Measurements from ENCODE around the gene MSGN1.
"Not testable (repeated sequence)": the region's sequence is repeated elsewhere in the genome, so short reads cannot be mapped to it uniquely, and the experiment has no call there.

MSGN1 gene

DNA sequence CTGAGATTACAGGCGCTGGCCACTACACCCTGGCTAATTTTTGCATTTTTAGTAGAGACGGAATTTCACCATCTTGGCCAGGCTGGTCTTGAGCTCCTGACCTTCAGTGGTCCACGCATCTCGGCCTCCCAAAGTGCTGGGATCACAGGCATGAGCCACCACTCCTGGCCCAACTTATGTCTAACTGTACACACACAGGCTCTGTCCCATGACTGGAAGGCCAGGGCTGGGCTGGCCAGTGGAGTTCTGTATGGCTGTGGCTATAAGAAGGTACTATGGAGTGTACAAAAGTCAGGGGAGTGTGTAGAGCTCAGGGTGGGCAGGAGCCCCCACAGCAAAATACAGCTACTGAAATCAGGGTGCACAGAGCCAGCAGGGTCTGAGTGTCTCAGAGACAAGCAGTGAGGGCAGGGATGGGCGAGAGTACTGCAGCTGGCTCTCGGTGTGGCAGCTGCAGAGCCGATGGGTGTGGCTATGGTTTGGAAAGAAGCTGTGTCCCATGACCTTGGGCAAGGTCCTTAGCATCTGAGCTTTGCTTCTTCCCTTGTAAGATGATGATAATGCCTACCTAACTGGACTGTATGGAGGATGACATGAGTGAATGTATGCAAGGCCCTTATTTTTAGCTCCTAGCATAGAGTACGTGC lies 10.4 kb upstream of the MSGN1 start:
- no peak for DNase-seq

DNA sequence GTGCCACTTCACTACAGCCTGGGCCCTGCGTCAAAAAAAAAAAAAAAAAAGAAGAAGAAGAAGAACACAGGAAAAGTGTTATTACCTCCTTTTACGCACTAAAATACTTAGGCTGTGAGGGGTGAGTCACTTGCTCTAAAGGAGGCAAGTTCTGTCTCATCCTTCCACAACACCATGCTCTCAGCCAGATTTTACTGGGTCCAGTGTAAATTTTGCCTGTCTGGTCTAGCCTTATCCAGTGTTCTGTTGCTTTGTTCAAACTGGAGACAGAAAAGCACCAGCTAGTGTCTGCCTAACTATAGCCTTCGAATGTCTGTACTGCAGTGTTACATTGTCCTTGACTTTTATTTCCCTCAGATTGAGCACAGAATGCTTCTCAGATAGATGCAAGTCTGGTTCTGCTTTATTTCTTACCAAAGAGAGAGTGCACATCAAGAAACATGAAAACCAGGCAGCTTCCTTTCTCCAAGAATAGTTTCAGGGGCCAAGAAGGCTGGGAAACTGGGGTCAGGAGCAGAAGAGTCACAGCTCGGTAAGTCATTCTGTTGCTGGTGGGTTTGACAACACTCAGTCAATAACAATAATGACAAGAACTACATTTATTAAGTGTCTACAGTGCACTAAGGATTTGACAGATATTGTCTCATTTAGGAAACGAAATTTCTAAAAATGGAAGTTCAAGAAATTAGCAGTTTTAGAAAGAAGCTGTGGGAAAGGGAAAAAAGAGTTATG lies 3.1 kb upstream of the MSGN1 start:
- no peak for DNase-seq

DNA sequence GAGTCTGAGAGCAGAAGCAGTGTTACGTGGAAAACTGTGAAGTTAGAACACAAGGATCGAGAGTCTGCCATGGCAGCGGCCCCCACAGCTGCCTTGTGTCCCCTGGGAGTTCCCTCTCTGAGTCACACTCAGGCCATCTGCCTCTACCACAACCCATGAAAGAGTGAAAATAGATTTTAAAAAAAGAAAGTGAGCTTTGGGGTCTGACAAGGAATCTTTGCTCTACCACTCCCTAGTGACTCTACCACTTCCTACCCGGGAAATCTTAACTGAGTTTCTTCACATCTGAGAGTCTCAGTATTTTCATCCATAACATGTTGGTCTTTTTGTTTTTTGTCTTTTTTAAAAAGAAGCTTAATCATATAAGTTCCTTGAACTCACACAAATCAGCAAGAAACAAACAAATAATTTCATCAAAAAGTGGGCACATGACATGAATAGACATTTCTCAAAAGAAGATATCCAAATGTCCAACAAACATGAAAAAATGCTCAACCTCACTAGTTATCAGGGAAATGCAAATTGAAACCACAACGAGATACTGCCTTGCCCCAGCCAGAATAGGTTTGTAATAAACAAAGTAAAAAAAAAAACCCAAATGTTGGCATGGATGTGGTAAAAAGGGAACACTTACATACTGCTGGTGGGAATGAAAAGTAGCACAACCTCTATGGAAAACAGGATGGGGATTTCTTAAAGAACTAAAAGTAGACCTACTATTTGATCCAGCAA lies 2.4 kb upstream of the MSGN1 start:
- no peak for DNase-seq

DNA sequence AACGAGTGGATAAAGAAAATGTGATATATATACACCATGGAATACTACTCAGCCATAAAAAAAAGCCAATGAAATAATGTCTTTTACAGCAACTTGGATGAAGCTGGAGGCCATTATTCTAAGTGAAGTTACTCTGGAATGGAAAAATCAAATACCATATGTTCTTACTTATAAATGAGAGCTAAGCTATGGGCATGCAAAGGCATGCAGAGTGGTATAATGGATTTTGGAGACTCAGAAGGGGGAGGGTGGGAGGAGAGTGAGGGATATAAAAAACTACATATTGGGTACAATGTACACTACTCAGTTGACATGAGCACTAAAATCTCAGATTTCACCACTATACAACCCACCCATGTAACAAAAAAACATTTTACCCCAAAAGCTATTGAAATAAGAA lies 1.7 kb upstream of the MSGN1 start:
- DNase-seq, result no peak

DNA sequence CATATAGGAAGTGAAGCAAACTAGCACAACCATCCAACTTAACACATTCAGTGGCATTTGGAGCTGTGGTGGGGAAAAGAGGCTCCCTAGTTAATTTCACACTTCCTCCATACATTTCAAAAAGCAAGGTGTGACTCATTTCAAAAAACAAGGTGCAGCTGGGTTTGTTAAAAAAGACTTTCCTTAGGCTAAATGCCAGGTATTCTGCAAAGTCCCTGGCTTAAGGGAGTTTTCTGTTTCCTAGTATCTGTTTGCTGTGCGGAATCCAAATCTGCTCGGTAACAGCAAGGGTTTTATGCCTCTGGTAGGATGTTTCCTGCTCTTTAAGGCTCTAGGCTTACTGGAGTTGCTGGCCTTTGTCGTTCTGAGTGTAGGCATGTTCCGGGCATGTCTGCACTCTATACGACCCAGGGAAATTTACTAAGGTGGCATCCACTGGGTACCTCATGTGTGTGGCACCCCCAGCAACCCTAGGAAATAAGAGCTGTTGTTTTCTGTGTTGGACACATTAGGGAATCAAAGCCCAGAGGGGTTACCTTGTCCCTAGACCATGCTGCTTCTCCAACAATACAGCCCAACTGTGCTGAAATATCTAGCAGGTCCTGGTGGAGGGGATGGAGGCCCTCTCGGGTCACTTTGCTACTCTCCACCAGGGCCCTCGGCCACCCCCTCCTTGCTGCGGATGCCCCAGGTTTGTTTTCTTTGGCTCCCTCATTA lies 634 bp upstream of the MSGN1 start:
- no peak for DNase-seq

DNA sequence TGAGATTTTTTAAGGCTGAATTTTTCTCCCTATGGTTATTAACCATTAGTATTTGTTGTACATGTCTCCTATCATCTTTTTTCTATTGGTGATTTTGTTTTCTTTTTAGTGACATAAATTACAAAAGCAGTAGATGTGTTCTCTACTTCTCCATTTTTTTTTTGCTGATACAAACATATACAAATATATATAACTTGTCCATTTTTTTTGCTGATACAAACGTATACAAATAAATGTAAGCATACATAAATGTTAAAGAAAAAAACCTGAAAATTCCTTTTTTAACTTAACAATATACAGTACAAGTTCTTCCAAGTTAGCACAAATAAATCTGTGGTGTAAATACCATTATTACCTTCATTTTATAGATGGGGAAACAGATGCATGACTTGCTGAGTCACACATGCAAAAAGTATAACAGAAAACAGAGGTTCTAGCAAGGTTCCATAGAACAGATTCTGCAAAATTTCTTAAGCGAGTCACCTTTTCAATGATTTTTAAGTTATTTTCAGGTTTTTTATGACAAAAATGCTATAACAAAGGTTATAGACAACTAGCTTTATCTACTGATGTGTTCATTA lies 2.1 kb downstream of the MSGN1 start:
- DNase-seq, result no peak

DNA sequence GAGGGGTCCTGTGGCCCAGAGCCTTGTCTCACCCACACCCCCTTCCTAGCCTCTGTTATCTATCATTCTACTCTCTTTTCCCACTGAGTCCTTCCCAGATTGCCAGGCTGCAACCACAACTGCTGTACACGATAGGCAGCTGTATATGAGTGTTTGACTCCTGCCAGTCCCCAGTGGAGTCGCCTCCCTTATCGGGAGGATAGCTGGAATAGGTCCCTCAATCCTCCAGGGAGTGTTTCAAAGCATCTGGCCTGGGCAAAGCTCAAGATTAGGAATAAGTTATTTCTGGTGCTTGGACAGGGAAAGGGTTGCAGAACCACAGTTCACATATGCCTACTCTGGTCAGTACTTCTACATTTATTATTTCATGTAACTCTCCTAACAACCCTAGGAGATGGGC lies 4.8 kb downstream of the MSGN1 start:
- no peak for DNase-seq

DNA sequence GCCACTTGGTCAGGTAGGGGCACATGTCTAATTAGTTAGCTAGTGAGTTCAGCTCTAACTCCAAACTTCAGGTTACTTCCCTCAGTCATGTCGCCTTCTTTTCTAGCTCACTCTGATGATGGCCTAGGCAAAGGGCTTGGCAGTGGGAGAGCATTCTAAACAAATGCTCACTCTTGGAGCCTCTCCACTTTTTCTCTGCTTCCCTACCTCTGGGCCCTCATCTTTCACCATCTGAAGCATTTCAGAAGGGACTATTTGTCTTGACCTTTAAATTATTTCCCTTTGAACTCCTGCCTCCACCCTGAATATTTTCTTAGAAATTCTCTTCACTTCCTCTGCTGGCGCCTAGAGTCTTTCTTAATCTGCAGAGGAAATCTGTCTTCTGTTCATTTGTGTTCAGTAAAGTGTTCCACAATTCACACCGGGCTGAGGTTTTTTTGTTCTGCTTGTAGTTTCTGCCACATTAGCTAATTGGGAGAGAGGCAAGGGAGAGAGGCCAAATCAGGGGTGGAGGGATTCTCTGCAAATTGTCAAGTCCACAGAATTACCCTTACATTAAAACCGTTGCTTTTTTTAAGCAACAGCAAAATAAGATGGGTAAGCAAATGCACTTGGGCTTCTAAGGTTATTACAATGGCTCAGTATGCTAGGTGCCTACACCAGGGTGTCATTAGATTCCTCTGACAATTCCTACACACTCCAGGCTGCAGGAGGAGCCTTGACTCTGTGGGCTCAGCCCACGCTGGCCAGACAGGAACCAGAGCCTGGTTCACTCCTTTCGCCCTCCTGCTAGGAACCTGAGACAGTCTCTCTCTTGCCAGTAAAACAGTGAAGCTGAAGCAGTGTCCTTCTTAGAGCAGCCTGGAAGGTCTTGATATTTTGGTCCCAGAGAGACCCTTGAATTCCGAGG lies 5.5 kb downstream of the MSGN1 start:
- no peak for DNase-seq

DNA sequence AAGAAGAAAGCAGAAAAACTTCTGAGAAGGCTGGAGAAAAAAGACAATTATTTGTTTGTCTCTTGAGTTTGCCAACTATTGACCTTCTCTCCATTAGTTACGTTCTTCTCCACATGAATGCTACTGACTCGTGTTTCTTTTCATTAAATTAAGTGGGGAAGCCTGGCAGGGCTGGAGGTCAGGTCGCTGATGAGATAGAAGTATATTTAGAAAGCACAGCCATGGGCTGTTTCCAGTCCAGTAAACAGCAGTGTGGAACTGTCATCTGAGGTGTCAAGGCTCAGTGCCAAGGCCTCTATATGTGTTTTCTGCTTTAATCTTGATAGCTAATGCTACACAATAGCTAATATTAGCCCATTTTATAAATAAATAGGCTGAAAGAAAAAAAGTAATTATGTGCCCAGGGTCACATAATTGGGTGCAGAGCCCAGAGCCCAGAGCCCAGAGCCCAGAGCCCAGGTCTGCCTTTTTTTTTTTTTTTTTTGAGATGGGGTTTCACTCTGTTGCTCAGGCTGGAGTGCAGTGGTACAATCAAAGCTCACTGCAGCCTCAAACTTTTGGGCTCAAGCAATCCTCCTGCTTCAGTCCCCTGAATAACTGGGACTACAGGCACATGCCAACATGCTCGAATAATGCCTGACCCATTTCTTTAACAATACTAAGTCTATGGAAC lies 6.3 kb downstream of the MSGN1 start:
- DNase-seq, result no peak

DNA sequence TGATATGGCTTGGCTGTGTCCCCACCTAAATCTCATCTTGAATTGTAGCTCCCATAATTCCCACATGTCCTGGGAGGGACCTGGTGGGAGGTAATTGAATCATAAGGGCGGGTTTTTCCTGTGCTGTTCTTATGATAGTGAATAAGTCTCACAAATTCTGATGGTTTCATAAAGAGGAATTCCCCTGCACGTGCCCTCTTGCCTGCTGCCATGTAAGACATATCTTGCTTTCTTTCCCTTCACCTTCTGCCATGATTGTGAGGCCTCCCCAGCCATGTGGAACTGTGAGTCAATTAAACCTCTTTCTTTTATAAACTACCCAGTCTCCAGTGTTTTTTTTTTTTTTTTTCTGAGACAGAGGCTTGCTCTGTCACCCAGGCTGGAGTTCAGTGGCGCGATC lies 7.4 kb downstream of the MSGN1 start:
- not testable (repeated sequence) for DNase-seq

DNA sequence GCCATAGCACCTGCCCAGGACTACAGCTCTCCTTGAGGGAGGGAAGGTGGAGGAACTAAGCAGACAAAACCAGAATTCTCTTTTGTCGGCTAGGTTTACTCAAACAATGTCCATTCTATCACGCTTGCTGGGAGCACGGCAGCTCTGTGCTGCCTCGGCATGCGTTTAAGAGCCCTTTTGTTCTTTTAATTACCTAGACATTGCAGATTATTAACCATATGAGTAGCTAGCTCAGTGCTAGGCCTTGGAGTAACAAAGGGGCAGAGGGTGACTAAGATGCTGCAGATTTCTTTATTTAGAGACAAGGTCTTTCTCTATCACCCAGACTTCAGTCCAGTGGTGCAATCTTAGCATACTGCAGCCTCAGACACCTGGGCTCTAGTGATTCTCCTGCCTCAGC lies 11.1 kb downstream of the MSGN1 start:
- DNase-seq, result no peak

DNA sequence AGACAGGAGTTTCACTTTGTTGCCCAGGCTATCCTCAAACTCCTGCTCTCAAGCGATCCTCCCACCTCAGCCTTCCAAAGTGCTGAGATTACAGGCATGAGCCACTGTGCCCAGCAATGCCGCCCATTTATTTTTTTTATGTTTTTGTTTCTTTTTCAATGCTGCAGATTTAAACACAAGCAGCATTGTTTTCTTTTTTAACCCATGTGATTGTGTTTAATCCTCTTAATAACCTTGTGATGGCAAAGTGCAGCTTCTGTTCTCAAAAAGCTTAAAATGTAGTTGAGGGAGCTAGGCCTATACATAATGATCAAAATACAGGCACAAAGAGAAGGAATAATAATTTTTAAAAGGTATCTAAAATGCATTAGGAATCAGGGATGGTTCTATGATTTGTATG lies 11.5 kb downstream of the MSGN1 start:
- DNase-seq, result no peak

DNA sequence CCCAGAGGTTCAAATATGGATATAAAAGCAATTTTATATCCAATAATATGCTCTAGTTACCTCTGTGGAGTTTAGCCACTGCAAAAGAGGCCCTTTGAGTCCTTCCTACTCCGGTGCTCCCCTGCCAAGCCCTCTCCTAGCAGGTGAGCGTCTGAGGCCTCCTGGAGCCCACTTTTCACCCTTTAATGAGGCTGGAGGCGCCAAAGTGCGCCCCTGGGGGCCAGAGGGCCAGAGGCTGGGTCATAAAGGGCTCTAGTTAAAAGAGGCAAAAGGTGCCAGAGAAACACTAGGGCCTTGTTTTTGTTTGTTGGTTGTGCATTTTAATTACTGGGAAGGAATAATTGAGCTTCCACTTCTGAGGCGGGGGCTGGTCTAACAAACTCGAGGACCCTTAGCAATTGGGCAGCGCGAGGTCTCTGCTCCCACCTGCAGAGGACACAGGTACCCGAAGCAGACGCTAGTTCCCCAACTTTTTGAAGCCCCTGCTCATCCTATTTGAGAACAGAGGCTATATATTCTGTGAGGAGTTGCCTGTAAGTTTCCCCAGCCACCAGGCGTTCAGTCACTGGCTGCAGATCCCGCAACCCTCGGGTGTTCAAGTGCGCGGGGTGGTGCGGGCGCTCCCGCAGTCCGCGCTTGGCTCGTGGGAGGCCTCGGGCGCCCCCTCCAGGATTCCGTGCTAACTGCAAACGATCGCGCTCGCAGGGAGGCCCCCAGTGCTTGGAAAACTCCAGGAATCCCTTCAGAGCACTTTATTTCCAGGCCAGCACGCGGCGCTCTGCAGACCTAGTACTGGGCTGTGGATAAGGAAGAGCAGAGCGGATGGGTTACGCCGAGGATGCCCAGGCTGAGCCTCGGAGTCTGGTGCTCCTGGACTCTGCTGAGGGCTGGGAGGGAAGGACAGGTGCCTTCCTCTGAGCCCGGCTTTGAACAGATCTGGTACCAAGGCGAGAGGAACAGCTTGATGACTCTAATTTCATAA lies 14.1 kb downstream of the MSGN1 start:
- DNase-seq, result no peak

DNA sequence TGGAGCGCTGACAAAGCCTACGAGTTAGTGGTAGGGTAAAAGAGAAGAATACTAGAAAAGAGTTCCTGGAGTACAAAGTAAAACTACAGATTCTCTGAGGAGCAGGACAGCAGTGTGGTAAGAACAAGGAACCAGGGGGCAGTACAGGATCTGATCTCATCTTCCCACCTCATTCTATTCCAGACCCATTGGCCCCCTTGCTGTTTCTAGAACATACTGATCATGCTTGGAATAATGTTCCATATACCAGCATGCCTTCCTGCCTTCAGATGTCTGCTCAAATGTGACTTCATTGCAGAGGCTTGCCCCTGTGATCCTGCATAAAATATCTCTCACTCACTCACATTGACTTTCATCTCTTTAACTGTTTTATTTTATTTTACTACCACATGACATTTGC lies 19.3 kb downstream of the MSGN1 start:
- DNase-seq, result no peak

DNA sequence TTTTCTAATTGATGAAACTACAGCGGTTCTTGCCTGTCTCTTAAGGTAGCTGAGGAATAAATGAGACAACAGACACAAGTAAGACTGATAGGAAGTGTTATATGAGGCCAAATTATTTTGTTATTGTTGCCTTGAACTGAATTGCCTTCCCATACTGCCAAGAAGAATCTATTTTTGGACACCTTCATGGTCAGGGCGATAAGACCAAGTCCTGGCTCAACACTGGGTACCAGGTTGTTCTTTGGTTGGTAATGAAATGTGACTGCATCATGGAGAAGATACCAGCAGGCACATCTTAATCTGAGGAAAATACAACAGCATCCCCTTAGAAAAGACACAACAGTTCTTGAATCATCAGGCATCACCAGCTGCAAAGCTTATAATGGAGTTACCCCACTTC lies 23.7 kb downstream of the MSGN1 start:
- DNase-seq, result no peak

DNA sequence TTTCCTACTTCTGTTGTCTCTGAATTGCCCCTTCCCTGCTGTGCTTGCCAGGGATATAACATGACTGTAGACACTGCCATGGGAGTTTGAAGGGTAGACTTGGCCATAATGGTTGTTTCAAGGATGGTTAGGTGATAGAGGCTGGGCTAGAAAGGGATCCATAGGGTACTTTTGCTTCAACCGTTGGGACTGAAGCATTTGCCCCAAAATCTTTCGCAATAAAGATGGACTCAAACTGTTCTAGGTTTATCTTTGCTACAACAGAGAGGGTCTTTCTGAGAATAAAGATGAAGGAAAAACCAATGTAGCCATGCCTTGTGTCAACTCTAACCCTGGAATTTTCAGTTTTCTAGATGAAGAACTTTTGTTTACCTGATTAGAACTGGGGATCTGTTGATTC lies 27.2 kb downstream of the MSGN1 start:
- no peak for DNase-seq

DNA sequence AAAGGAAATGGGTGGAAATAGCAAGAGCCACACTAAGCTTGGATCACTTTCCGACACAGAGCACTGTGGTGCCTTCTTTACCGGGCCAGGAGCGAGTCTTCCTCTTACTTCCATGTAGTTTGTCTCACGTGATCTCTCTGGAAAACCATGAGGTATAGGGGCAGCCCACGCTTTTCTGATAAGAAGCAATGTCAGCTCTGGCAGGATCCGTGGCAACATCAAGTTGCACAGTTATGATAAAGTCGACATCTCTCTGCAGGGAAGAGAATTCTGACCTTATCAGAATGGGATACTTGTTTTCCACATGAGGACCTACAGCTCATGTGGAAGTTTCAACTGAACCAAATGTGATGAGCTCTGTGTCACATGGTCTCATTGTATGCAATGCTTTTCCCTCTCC lies 29.5 kb downstream of the MSGN1 start:
- no peak for DNase-seq

DNA sequence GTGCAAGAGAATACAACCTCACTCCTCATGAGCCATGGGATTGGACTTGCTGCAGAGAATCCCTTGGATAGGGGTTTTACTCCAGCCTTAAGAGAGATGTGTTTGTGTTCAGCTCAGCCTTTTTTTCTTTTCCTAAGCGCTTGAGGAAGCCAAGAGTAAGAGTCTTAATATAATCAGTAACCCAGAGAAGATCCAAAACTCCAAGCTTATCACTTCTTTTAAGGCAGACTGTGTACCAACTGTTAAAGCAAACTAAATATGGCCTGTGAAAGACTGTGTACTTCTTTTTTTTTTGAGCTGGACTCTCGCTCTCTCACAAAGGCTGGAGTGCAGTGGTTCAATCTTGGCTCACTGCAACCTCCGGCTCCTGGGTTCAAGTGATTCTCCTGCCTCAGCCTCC lies 30.4 kb downstream of the MSGN1 start:
- no peak for DNase-seq

DNA sequence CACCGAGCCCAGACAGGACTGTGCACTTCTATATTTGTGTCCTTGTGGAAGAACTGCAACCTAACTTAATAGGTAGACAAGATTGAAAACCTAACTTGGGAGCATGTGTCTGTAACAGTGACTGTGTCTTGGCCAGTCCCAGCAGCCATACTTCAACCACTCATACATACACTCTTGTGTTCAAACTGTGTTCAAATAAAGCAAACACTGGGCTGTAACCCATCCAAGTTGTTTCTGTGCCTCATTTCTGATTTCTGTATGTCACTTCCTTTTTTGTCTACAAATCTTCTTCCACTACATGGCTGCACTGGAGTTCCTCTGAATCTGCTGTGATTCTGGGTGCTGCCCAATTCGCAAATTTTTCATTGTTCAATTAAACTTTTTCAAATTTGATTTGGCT lies 31.0 kb downstream of the MSGN1 start:
- no peak for DNase-seq

DNA sequence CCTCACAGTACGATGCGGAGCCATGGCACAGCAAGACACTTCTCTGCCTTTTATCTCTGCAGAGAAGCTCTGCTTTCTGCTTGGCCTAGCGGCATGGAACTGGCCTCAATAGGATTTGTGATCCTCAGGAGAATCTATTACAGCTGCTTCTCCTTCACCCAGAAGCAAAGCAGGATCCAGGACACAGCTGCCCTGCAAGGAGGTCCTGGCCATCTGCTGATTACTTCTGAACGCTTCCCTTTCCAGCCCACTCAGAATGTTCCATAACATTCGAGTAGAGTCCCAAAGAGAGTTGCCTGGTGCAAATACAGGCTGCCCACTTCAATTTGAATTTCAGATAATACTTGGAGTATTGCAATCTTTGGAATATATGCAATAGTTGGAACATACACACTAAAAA lies 33.0 kb downstream of the MSGN1 start:
- no peak for DNase-seq

Measured in stimulated activated naive CD4-positive, alpha-beta T cell treated with Interleukin-2 at 50 U/mL for 16 hours (primary cell).